NCI-H510A (cell line): Measurements from ENCODE around the gene NTM.

Source experiments
- DNase-seq: peaks from one replicate; lab custom pipeline; 2025; lab: John Stamatoyannopoulos, UW

Gene NTM

DNA sequence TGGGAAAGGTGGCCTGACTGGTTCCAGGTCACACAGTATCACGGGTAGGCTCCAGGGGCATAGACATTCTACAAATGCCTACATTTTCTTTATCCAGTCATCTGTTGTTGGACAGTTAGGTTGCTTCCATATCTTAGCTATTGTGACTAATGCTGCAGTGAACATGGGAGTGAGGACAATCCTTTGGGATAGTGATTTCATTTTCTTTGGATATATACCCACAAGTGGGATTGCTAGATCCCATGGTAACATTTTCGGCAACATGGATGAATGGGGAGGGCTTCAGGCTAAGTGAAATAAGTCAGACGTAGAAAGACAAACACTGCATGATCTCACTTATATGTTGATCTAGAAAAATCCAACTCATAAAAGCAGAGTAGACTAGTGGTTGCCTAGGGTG lies 744.3 kb downstream of the NTM start:
- no peak for DNase-seq

DNA sequence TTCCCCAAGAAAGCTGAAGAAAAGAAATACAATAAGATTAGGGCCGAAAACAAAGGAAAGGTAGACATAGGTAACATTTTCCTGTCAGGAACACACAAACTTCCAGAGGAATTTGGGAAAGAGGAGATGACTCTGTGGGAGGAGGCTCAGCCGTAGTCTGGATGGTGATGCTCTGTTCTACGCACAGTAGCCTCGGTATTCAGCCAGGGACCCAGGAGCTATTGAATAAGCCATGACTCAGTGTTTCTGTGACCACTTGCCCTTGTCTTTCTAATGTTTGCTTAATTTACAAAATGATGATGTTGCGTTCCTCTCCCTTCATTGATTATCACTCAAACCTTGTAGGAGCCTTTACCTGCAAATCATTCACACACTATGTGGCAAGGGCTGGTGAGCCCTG lies 745.0 kb downstream of the NTM start:
- DNase-seq: no peak

- DNase-seq: no peak
Observed at GRCh38 chr11:132116516-132116915, 746.1 kb downstream of the NTM start.

- no peak for DNase-seq
Observed at GRCh38 chr11:132118661-132119060, 748.2 kb downstream of the NTM start.

GRCh38 chr11:132119573-132119972 lies 749.2 kb downstream of the NTM start:
- no peak for DNase-seq

DNA sequence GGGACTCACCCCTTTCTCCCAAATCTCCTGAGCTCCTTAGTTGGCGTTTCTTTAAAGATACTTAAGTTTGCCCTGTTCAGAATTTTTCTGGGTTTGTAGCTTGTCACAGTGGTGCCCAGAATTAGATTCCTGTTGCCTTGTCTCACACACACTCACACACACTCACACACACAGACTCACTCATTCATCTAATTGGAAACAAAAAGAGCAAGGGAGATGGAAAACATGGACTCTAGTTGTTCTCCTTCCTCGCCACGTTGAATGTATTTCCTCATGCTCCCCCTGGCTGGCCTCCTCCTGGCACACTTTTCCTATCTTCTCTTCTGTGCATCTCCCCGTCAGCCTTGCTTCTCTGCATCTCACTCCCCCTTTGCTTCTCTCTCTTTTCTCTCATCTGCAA lies 752.3 kb downstream of the NTM start:
- DNase-seq: no peak

- DNase-seq: no peak
Observed at GRCh38 chr11:132123449-132123848, 753.0 kb downstream of the NTM start.

- no peak for DNase-seq
Observed at GRCh38 chr11:132123854-132124835, 753.7 kb downstream of the NTM start.

DNA sequence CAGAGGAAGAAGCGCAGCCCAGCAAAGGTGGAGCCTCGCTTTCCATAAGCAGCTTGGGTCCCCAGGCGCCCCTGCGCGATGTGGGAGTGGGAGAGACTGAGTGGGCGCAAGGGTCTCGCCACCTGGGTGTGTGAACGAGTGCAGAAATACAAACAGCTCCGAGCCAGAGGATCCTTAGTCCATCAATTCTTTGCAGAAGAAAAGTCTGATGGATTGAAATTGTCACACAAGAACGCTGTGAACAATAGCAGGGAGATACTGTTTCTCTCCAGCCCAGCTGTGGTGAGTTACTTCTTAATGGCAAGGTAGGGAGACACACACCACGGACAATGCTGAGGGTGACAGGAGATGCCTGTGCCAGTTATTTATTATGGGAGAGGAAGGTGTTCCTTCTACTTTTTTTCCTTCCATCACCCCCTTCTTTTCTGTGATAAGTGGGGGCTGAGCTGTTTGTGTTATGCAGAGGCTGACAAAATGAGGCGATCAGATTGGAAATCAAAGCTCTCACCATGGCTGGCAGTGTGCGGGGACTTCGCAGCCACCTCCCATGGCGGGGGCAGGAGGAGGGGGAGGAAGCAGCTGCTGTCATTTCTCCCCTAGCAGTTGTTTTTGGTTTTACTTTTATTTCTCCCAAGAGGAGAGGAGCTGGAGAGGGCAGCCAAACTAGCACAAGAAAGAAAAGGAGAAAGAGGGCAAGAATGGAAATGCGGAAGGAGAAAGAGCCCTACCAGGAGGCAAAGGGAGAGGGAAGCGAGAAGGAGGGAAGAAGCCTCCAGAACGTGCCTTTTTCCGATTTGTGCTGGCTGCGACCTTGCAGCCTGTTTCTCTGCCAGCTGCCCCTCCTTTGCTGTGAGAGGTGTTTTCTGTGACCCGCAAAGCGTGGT lies 755.8 kb downstream of the NTM start:
- peak; percentile 43 for DNase-seq

GRCh38 chr11:132126973-132127899 lies 756.8 kb downstream of the NTM start:
- no peak for DNase-seq

GRCh38 chr11:132127900-132128288 lies 757.5 kb downstream of the NTM start:
- DNase-seq: no peak

DNA sequence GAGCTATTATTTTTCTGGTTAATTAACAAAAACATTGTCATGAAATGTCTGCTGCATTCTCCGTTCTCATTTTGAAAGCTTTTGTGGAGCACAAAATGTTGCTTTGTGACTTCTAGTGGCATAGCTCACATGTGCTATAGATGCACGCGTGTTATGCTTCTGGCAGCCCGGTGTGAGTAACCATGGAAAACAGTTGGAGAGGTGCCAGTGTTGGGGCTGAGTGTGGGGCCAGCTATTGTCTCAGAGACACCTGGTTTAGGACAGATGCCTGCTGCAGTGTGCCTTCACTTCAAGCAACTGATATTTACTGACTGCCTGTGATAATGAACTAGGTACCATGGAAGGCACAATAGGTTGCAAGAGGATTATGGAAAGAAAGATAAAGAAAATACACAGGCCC lies 760.6 kb downstream of the NTM start:
- peak; percentile 84 for DNase-seq

DNA sequence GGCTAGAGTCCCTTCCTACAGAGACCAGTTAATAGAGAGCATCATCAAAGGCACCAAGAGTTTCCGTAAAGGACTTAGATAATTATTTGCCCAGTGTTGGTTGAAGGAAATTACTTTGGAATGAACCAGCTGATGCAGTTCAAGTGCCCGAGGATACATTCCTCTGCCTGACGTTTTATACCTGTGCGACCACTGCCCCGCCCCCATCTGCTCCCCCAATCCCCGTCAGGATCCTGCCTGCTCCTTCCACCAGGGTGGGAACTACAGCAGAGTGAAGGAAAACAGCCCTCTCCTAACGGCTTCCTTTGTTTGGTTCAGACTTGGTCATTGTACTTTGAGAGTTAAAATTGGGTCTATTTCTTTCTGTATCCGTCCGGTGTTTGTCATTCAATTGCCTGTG lies 761.5 kb downstream of the NTM start:
- no peak for DNase-seq

DNA sequence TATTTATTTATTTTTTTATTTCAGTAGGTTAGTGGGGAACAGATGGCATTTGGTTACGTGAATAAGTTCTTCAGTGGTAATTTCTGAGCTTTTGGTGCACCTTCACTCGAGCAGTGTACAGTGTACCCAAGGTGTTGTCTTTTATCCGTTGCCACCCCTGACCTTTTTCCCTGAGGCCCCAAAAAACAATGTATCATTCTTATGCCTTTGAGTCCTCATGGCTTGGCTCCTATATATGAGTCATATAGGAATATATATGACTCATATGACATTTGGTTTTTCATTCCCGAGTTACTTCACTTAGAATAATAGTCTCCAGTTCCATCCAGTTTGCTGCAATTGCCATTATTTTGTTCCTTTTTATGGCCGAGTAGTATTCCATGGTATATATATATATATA lies 763.9 kb downstream of the NTM start:
- DNase-seq: no peak

DNA sequence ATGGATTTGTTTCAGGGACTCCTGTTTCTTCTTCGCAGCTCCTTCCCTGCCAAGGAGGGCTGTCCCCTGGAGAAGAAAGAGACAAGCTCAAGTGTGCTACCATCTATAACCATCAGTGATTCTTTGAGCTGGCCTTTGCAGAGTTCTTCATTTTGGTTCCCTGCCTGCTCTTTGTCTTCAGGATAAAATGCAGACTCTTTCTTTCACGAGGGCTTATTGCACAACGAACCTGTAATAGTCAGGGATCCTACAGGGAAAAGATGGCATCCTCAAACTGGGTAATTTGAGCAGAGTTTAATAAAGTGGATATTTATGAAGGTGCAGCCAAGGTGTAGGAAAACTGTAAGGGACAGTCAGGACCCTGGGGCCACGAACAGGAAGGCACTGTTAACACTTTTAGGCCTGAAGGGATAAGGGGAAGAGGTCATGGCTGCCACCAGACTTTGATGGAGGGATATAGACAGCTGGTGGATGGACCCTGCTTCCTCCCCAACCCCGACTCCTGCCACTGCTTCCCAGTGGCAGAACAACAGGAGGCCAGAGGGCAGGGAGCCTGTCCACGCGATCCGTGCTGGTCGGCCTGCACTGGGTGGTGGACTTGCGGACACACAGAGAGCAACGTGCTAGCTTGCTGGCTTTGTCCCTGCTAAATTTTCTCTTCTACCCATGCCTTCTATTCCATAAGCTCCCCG lies 767.0 kb downstream of the NTM start:
- DNase-seq: no peak

DNA sequence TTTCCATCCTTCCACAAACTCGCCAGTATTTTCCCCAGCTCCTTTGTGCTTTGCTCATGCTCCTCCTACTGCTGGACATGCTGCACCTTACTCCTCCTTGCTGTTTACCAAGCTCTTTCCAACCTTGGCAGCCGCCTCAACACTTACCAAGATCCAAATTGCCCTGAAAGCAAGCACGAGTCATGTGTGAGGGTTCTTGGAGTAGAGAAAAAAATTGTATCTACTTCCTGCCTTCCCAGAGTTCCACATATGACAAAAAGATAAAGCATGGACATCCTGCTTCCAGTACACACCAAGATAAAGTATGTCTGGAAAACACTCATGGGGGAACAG lies 767.5 kb downstream of the NTM start:
- DNase-seq: no peak

DNA sequence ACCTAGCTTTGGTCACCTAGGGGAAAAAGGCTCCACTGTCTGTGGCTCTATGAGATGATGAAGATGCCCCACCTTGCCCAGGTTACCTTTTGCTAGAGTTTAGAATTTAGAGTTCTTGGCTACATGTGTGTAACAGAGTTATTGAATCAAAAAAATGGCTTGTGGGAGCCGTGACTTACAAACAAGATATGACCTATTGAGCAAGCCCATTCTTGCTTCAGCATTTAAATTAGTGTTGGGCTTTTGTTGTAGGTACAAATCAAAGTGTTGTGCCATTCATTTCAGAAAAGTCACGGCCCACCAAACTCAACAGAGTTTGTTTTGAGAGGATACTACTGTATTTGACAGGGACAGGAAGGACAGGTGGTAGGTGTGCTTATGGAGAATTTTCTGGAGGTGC lies 768.8 kb downstream of the NTM start:
- no peak for DNase-seq

- no peak for DNase-seq
Observed at GRCh38 chr11:132140056-132140455, 769.6 kb downstream of the NTM start.

DNA sequence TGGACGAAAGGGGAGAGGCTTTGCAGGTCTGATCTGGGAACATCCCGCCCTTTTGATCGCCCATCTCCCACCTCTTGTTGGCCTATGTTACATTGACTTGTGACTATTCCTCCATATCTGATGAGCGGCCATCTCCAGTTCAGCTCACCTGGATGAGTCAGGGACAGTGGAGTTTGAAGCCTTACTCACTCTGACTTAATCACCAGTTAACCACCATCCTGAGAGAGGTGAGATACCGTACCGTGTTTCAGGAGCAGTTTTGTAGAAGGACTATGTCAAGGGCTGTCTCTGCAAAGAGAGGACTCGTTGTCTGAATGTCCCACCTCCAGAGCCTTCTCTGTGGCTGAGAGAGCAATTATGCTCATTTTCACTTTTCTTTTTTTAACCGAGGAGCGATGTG lies 771.7 kb downstream of the NTM start:
- DNase-seq: no peak

- DNase-seq: peak; percentile 56
Observed at GRCh38 chr11:132142554-132142953, 772.1 kb downstream of the NTM start.

GRCh38 chr11:132147464-132147863 lies 777.0 kb downstream of the NTM start:
- no peak for DNase-seq
